WTC11 (cell line): ENCODE measurements around the gene ZNF57. TPM values are rescaled to one million over a fixed set of nuclear protein-coding genes. Genes with fewer than 3 reads are reported as not detected.

Experiments used
- ATAC-seq: fragments of 200-7000 bp; cut with Tn5 transposase; 2 replicates; pipeline ENCODE4 v1.10.0; 2021; ENCODE audit warnings: mild to moderate bottlenecking, moderate library complexity
- CTCF ChIA-PET: fragments of 300-600 bp; sonication (Branson Sonifier 250); formaldehyde crosslinking; loops from one replicate; lab custom pipeline; 2021; ENCODE audit warnings: antibody characterized with exemption; lab: Charles Lee
- POLR2A ChIA-PET: fragments of 350-600 bp; sonication (Branson Sonifier 250); formaldehyde crosslinking; loops from one replicate; lab custom pipeline; 2021; ENCODE audit warnings: antibody characterized with exemption; lab: Charles Lee
- DNase-seq: peaks from one replicate; pipeline ENCODE4 v3.0.0; 2021; ENCODE audit warnings: low spot score
- H3K27ac Mint-ChIP-seq: 2 replicates; pipeline ENCODE4 v1.8.0; 2021; ENCODE audit warnings: mixed read lengths
- H3K27me3 Mint-ChIP-seq: 2 replicates; pipeline ENCODE4 v1.8.0; 2021; ENCODE audit warnings: low read depth, mild to moderate bottlenecking, moderate library complexity, mixed read lengths
- H3K36me3 Mint-ChIP-seq: 2 replicates; pipeline ENCODE4 v1.8.0; 2021; ENCODE audit warnings: mixed read lengths
- H3K4me1 Mint-ChIP-seq: 2 replicates; pipeline ENCODE4 v1.8.0; 2022; ENCODE audit warnings: mixed read lengths
- H3K4me3 Mint-ChIP-seq: 2 replicates; pipeline ENCODE4 v1.8.0; 2021; ENCODE audit warnings: mild to moderate bottlenecking, moderate library complexity, mixed read lengths
- H3K9me3 Mint-ChIP-seq: 2 replicates; pipeline ENCODE4 v1.8.0; 2021; ENCODE audit warnings: mixed read lengths
- ATF6 ChIP-seq: sonication (generic); formaldehyde crosslinking; IDR thresholded peaks from 2 replicates; pipeline ENCODE4 v1.8.1; 2023; ENCODE audit warnings: mild to moderate bottlenecking, missing genetic modification reagents
- CBFB ChIP-seq: sonication (generic); formaldehyde crosslinking; IDR thresholded peaks from 2 replicates; pipeline ENCODE4 v1.8.1; 2022; ENCODE audit warnings: mild to moderate bottlenecking, low read depth, missing genetic modification reagents
- E2F4 ChIP-seq: sonication (generic); formaldehyde crosslinking; IDR thresholded peaks from 2 replicates; pipeline ENCODE4 v1.8.1; 2022; ENCODE audit warnings: low read depth, mild to moderate bottlenecking, moderate library complexity, missing genetic modification reagents, borderline replicate concordance
- ELF4 ChIP-seq: sonication (generic); formaldehyde crosslinking; IDR thresholded peaks from 2 replicates; pipeline ENCODE4 v1.8.1; 2022; ENCODE audit warnings: low read depth, mild to moderate bottlenecking, moderate library complexity, missing genetic modification reagents
- ESRRA ChIP-seq: sonication (generic); formaldehyde crosslinking; IDR thresholded peaks from 2 replicates; pipeline ENCODE4 v1.8.1; 2022; ENCODE audit warnings: mild to moderate bottlenecking, missing genetic modification reagents, borderline replicate concordance
- GABPB1 ChIP-seq: sonication (generic); formaldehyde crosslinking; IDR thresholded peaks from 2 replicates; pipeline ENCODE4 v1.8.1; 2023; ENCODE audit warnings: mild to moderate bottlenecking, missing genetic modification reagents
- JUN ChIP-seq: sonication (generic); formaldehyde crosslinking; IDR thresholded peaks from 2 replicates; pipeline ENCODE4 v1.8.0; 2023; ENCODE audit warnings: mild to moderate bottlenecking, missing genetic modification reagents
- MAX ChIP-seq: sonication (generic); formaldehyde crosslinking; IDR thresholded peaks from 2 replicates; pipeline ENCODE4 v1.8.0; 2022; ENCODE audit warnings: mild to moderate bottlenecking, missing genetic modification reagents
- RELA ChIP-seq: sonication (generic); formaldehyde crosslinking; IDR thresholded peaks from 2 replicates; pipeline ENCODE4 v1.8.1; 2022; ENCODE audit warnings: missing genetic modification reagents, mild to moderate bottlenecking, borderline replicate concordance
- TEAD4 ChIP-seq: sonication (generic); formaldehyde crosslinking; IDR thresholded peaks from 2 replicates; pipeline ENCODE4 v1.8.0; 2022; ENCODE audit warnings: mild to moderate bottlenecking, missing genetic modification reagents
- total RNA-seq: library from RNA; stranded (reverse); gene quantifications from 3 replicates; pipeline ENCODE4 v1.2.3, GENCODE V29; 2021
- TF ChIP-seq, protein P1 (sequence below): sonication (generic); formaldehyde crosslinking; IDR thresholded peaks from 2 replicates; pipeline ENCODE4 v1.8.0; 2022; ENCODE audit warnings: mild to moderate bottlenecking, missing genetic modification reagents
- TF ChIP-seq, protein P2 (sequence below): sonication (generic); formaldehyde crosslinking; IDR thresholded peaks from 2 replicates; pipeline ENCODE4 v1.8.0; 2023; ENCODE audit warnings: missing genetic modification reagents, mild to moderate bottlenecking, borderline replicate concordance
- TF ChIP-seq, protein P3 (sequence below): fragments of 250-450 bp; sonication (Bioruptor Pico); IDR thresholded peaks from 2 replicates; pipeline ENCODE4 v2.1.2; 2022; ENCODE audit warnings: mild to moderate bottlenecking, moderate library complexity

Gene ZNF57
- total RNA-seq, 1 experiment from 2014 or later = 8.9 TPM

GRCh38 chr19:2865334-2866100, 35.2 kb upstream of the ZNF57 start (continued):
- TF ChIP-seq ATF6 (CRISPR knock-in tag) (no peak), ESRRA (CRISPR knock-in tag) (no peak), ELF4 (no peak), JUN (CRISPR knock-in tag) (no peak), RELA (CRISPR knock-in tag) (no peak), TEAD4 (CRISPR knock-in tag) (no peak), E2F4 (no peak), CBFB (CRISPR knock-in tag) (no peak)
- TF ChIP-seq, protein P1, sequence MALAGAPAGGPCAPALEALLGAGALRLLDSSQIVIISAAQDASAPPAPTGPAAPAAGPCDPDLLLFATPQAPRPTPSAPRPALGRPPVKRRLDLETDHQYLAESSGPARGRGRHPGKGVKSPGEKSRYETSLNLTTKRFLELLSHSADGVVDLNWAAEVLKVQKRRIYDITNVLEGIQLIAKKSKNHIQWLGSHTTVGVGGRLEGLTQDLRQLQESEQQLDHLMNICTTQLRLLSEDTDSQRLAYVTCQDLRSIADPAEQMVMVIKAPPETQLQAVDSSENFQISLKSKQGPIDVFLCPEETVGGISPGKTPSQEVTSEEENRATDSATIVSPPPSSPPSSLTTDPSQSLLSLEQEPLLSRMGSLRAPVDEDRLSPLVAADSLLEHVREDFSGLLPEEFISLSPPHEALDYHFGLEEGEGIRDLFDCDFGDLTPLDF (CRISPR knock-in tag) = no peak
- TF ChIP-seq, protein P2, sequence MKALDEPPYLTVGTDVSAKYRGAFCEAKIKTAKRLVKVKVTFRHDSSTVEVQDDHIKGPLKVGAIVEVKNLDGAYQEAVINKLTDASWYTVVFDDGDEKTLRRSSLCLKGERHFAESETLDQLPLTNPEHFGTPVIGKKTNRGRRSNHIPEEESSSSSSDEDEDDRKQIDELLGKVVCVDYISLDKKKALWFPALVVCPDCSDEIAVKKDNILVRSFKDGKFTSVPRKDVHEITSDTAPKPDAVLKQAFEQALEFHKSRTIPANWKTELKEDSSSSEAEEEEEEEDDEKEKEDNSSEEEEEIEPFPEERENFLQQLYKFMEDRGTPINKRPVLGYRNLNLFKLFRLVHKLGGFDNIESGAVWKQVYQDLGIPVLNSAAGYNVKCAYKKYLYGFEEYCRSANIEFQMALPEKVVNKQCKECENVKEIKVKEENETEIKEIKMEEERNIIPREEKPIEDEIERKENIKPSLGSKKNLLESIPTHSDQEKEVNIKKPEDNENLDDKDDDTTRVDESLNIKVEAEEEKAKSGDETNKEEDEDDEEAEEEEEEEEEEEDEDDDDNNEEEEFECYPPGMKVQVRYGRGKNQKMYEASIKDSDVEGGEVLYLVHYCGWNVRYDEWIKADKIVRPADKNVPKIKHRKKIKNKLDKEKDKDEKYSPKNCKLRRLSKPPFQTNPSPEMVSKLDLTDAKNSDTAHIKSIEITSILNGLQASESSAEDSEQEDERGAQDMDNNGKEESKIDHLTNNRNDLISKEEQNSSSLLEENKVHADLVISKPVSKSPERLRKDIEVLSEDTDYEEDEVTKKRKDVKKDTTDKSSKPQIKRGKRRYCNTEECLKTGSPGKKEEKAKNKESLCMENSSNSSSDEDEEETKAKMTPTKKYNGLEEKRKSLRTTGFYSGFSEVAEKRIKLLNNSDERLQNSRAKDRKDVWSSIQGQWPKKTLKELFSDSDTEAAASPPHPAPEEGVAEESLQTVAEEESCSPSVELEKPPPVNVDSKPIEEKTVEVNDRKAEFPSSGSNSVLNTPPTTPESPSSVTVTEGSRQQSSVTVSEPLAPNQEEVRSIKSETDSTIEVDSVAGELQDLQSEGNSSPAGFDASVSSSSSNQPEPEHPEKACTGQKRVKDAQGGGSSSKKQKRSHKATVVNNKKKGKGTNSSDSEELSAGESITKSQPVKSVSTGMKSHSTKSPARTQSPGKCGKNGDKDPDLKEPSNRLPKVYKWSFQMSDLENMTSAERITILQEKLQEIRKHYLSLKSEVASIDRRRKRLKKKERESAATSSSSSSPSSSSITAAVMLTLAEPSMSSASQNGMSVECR (CRISPR knock-in tag) = no peak
- TF ChIP-seq, protein P3, sequence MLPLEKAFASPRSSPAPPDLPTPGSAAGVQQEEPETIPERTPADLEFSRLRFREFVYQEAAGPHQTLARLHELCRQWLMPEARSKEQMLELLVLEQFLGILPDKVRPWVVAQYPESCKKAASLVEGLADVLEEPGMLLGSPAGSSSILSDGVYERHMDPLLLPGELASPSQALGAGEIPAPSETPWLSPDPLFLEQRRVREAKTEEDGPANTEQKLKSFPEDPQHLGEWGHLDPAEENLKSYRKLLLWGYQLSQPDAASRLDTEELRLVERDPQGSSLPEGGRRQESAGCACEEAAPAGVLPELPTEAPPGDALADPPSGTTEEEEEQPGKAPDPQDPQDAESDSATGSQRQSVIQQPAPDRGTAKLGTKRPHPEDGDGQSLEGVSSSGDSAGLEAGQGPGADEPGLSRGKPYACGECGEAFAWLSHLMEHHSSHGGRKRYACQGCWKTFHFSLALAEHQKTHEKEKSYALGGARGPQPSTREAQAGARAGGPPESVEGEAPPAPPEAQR = no peak

GRCh38 chr19:2866495-2867024, 34.2 kb upstream of the ZNF57 start:
- no peak for ATAC-seq
- Mint-ChIP-seq H3K4me1 (no peaks in the 10 kb centered on the region), H3K4me3 (no peak overlapping the region), H3K27me3 (peaks cover 23% of the 10 kb centered on the region), H3K9me3 (peaks cover 61% of the 10 kb centered on the region), H3K36me3 (peaks cover 34% of the 10 kb centered on the region)
- POLR2A ChIA-PET = interaction anchor here (0.6 kb wide), 1 partner anchor 65 kb away, joined by 7 read pairs; no protein-coding TSS in a partner anchor
- no peak for DNase-seq
- TF ChIP-seq MAX (CRISPR knock-in tag) (no peak), GABPB1 (CRISPR knock-in tag) (peak; percentile 32; the same call in 1 of the 2 replicates)
- TF ChIP-seq, all 79 proteins: peak for 1
- CTCF ChIA-PET = interaction anchor here (0.5 kb wide), 1 partner anchor 600 kb away, joined by 4 read pairs; no protein-coding TSS in a partner anchor
- H3K27ac Mint-ChIP-seq = no peak overlapping the region
